Stimulated activated CD8-positive, alpha-beta memory T cell treated with anti-CD3 and anti-CD28 coated beads, Interleukin-12 subunit alpha, Interleukin-12 subunit beta, amount 100 ng/mL, for 4 hours (primary cell): ENCODE measurements around the gene MTA3.

Experiments
- DNase-seq: peaks from one replicate; pipeline ENCODE4 v3.0.0-alpha.2; 2020; ENCODE audit warnings: low read depth

MTA3 gene

DNA sequence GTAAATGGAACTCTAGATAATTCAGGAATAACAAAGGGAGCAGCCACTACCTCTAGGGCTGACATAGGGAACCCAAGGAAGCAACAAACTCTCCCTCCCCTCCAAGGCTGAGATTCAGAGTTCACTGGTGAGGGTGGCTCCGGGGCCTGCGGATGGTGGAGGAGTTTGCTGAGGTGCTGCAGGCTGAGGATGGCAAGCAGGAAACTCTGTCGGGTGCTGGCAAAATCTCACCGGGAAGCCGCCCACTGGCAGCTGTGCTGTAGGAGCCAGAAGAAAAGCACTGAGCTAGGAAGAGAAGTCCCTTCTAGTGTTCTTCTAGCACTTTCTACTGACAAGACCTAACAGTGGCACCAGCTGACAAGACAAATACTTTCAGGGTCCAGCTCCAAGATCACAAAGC lies 236.5 kb downstream of the MTA3 start:
- DNase-seq, result no peak
